Hippocampal formation (tissue), 2 donors: Measurements from ENCODE around the gene CRYBA4.

Source experiments
- DNase-seq, 2 donors: peaks; one replicate each; lab custom pipeline; 2025; lab: John Stamatoyannopoulos, UW

The CRYBA4 gene

GRCh38 chr22:26624803-26625202, 3.0 kb downstream of the CRYBA4 start:
- no peak for DNase-seq

GRCh38 chr22:26629988-26630761, 8.4 kb downstream of the CRYBA4 start:
- DNase-seq = no peak

GRCh38 chr22:26631282-26631681, 9.5 kb downstream of the CRYBA4 start:
- no peak for DNase-seq

GRCh38 chr22:26632422-26633155, 10.8 kb downstream of the CRYBA4 start:
- no peak for DNase-seq

- no peak for DNase-seq
Measured at GRCh38 chr22:26634189-26634588, 12.4 kb downstream of the CRYBA4 start.

DNA sequence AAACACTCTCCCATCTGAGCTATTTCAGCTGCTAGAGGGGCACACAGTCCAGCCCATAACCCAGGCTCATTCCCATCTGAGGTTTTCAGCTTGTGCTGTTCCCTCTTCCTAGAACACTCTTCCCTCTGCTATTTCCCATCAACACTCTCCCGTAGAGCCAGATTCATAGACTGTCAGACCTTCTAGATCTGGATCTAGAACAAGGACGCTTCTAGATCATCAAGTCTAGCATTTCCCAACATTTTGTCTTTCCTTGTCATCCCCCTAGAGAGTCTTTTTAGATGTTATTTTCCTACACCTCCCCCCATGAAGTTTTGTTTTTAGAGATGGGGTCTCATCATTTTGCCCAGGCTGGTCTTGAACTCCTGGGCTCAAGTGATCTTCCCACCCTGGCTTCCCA, 13.4 kb downstream of the CRYBA4 start:
- DNase-seq = no peak

DNA sequence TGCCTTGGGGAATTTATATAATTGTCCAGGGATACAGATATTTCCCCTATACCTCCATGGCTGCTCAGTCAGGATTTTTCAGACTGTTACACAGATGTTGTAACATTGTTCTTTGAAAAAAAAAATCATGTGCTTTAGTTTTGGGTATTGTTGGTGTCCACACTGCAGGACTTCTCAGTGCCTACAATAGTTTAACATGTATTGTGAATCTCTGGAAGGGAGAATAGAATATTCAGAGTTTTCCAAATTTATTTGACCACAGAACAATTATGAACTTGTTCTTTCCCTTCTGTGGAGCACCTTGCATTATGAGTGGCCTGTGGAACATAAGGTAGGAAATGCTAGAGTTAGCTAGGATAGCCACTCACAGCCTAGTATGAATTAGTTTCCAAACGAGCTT, 14.5 kb downstream of the CRYBA4 start:
- DNase-seq = no peak

- DNase-seq = no peak
Measured at GRCh38 chr22:26642465-26643417, 21.0 kb downstream of the CRYBA4 start.

DNA sequence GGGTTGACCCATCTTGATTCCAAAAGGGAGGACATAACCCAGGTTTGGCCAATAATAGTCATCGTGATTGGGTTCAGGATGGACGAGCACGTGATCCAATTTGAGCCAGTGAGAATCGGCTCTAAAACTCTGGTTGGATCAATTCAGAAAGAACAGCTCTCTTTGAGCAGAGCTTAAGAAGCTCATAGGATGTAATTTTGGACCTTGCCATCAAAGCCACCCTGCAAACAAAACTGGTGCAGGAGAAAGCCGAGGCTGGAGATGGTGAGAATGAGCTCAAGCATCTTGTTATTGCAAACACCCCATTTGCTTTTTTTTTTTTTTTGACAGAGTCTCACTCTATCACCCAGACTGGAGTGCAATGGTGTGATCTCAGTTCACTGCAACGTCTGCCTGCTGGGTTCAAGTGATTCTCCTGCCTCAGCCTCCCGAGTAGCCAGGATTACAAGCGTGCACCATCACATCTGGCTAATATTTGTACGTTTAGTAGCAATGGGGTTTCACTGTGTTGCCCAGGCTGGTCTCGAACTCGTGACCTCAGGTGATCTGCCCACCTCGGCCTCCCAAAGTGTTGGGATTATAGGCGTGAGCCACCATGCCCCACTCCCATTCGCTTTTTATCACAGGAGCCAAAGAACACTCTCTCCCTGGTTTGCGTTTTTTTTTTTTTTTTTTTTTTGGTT, 21.8 kb downstream of the CRYBA4 start:
- no peak for DNase-seq

DNA sequence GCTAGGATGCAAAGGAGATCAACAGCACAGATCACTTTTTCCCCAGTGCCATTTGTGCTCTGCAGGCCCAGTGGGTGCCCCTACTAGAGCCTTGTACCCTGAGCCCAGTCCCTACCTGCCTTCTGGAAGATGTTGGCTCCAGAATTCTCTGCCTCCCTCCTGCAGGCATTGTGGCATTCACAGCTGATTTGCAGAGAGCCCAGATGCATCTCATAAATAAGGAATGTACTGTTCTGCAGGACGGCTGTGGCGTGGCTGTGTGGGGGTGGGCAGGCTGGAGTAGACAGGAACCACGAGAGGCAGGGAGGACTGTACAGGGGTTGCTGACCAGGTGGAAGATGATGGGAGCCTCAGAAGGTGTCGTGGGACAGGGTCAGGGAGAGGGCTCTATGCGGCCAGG, 24.4 kb downstream of the CRYBA4 start:
- DNase-seq = no peak

DNA sequence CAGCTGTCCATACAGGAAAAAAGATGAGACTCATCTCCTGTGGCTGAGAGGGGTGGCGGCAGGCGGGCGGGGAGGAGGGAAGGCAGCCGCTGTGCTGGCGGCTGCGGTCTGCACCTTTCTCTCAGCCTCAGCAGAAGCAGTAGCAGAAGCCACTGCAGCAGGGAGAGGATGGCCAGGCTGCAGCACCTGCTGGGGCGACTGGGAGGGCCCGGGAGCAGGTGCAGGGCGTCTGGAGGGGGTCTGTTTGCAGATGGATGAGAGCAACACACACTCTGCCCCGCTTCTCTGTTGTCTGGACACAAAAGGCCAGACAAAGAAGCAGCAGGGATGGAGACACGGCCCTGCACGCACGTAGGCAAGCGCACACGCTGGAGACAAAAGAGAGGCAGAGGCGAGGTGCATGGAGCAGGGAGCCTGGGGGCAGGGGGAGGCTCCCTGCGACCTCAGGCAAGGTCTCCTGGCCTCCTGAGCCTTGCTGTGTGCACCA, 26.3 kb downstream of the CRYBA4 start:
- DNase-seq = no peak

DNA sequence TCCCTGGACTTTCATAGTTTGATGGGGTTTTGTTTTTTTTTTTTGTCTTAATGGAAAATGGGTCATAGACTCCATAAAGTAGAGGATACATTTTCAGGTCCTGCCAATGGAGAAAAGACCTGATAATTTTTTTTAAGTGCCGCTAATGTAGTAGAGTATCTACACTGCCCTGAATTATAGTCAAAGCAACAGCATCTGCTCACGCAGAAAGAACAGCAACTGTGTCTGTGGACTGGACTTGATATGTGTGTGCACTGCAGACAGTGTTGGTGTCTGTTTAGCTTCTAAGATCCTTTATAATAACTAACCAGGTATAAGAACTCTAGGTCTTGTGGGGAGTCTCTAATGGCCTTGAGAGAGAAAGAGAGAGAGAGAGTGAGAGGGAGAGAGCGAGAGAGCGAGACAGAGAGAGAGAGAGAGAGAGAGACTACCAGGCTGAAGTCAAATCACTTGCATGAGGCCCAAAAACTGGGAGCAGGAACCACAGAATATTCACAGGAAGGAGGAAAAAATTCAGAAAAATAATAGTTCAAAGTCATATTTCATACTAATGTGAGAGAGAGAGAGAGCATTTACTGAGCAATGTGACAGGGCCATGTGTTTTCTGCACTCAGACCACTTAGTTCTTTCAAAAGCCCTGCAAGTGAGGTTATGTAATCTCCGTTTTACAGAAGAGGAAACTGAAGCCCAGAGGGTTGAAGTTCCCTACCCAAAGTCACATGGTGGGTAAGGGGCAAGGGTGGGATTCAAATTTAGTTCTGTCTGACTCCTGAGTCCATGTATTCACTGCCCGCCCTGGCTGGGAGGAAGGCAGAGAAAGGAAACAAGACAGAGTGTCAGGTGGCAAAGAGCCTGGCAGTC, 27.0 kb downstream of the CRYBA4 start:
- no peak for DNase-seq

DNA sequence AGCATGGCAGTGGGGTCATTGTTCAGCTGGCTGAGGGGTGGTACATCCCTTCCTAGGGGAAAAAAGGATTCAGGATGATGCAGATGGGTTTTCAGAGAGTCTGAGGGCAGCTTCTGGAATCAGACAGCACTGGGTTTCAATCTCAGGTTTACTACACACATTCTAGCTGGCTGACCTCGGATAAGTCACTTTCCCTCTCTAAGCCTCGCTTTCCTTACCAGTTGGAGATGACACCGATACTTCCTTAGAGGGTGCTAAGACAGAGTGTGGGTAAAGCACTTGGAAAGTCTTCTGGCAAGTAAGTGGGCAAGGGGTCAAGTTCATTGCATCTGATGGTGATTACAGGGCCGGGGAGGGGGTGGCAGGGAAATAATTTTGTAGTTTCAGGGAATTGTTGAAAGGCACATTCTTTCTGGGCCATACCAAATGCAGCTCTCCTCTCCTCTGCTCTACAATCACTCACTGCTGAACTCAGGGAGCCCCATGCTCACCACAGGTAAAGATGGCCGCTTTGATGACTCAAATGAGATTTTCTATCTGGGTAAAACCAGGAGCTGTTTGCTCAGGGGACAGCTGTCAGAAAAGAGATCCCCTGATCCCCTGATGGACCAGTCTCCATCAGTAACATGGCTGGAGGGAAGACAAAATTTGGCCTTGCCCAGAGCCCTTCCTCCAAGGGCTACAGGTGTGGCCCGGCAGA, 29.1 kb downstream of the CRYBA4 start:
- DNase-seq = no peak

DNA sequence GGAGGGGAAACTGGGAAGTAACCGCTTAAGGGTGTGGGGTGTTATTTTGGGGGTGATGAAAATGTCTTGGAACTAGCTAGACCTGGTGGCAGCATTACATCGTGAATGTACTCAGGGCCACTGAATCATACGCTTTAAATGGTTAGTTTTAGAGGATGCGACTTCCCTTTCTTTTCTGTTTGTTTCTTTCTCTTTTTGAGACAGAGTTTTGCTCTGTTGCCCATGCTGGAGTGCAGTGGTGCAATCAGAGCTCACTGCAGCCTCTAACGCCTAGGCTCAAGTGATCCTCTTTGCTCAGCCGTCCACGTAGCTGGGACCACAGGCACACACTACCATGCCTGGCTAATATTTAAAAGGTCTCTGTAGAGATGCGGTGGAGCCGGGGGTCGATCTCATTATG, 30.1 kb downstream of the CRYBA4 start:
- DNase-seq = no peak

DNA sequence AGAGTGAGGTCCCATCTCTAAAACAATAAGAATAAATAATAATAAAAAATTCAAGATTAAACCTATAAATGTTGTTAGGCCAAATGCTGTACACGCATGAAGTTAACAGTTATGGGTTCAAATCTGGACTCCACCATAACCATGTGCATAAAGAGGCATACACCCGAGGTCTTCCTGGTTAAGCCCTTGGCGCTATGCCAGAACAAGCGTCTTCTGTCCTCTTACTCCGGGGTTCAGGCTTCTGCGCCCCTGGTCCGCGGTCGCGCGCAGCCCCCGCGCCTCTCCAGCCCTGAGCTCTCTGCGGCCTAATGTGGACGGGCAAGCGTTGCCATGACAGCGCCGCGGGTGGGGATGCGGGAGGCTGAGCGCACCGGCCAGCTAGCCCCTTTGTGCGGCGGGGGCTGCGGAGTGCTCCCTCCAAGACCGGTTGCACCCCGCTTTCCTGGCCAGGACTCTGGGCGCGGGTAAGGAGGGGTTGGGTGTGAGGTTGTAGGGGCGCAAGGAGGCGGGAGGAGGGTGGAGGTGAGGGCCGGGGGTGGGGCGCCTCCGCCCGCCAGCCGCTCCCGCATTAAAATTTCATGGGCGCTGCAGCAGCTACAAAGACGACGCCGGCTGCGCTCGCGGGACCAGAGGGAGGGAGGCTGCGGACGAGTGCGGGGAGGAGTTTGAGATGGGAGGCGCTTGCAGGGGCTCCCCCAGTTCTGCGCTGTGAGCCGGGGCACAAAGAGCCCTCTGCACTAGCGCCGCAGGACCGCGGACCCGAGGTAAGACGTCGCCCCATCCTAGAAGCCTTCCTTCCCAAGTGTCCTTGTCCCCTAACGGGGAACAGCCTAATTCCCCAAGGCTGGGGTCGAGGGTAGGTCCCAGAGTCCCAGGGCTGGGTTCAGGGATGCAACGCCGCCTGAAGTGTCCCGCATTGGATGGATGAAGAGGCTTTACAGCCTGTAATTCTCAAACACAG, 35.4 kb downstream of the CRYBA4 start, which contains the start of gene MIAT:
Gene MIAT (plus strand): TSS at position 698 of the 961 bp plus-strand sequence.
- peak; percentile 24 to 48 for DNase-seq

DNA sequence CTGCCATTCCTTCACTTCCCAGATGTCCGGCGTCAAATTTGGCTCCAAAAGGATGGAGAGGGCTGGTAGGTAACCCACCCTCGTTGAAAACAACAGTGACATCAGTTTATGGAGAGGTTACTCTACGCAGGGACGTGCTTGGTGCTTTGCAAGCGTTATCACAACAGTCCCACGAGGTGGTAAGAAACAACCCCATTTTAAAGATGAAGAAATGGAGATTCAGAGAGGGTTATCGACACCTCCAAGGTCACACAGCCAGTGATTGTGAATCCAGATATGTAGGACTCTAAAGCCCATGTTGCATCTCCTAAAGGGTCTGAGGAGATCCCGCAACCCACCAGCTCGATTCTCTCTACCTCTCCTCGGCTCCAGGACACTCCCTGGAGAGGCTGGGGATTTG, 36.4 kb downstream of the CRYBA4 start:
- DNase-seq = no peak

DNA sequence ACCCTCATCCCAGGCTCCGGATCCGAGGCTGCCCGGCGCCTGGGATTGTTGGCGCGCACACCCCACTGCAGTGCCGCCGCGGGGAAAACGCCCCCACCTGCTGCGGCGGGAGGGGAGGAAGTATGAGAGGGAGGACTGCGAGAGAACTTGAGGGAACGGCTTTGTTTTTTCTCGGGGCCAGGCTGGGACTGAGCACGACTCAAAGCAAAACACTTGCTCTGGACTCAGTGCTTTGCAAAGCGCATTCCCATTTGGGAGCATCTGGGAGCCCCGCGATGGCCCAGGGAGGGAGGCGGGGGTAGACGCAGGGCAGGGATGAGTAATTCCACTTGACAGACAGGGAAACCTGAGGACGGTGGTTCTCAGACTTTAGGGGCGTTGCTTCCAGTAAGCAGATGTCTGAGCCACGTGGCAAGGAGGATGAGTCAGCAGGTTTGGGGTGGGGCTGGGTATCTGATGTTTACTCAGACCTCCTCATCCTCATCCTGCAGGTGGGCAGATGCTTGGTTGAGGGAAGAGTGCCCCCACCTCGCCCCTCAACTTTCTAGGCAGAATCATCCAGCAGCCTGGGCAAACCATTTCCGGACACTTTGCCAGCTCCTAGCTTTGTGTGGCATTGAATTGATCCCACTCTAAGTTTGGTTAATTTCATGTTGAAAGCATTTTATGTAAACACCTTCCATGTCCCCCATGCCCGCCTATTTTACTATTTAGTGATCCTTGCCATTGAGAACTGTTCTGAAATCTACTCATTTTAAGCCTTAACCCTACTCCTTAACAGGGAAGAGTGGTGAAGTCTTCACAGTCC, 37.1 kb downstream of the CRYBA4 start:
- no peak for DNase-seq

DNA sequence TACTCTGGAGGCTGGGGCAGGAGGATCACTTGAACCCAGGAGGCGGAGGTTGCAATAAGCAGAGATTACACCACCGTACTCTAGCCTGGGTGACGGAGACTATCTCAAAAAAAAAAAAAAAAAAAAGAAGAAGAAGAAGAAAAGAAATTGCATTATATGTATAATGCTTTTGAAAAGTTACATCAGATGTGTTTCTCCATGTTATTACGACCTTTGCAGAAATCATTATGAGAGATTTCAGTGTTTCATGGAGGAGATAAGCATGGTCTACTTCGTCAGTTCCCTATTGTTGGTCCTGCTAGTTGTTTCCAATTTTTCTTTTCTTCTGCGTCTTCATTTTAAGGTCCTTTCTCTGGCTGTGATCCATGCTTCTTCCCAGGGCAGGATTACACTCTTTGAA, 38.6 kb downstream of the CRYBA4 start:
- DNase-seq = no peak
